DMS53 (cell line): ENCODE results near the gene SLC22A7.

Experiments
- DNase-seq: peaks from one replicate; lab custom pipeline; 2025; lab: John Stamatoyannopoulos, UW

SLC22A7 gene

GRCh38 chr6:43283514-43283901 is 14.6 kb upstream of the SLC22A7 start:
- no peak for DNase-seq

GRCh38 chr6:43283905-43284304 is 14.2 kb upstream of the SLC22A7 start:
- peak; percentile 67 for DNase-seq

GRCh38 chr6:43284991-43285781 is 12.9 kb upstream of the SLC22A7 start:
- DNase-seq = no peak

- DNase-seq = no peak
These were observed 12.2 kb upstream of the SLC22A7 start for GRCh38 chr6:43285832-43286231.

GRCh38 chr6:43286456-43286979 is 11.5 kb upstream of the SLC22A7 start:
- DNase-seq = no peak

GRCh38 chr6:43286980-43287716 is 10.9 kb upstream of the SLC22A7 start:
- DNase-seq = no peak

- no peak for DNase-seq
These were observed 10.1 kb upstream of the SLC22A7 start for GRCh38 chr6:43287717-43288679.

- DNase-seq = no peak
These were observed 7.6 kb upstream of the SLC22A7 start for GRCh38 chr6:43290339-43290904.

GRCh38 chr6:43290905-43291355 is 7.1 kb upstream of the SLC22A7 start:
- DNase-seq = no peak

- no peak for DNase-seq
These were observed 6.4 kb upstream of the SLC22A7 start for GRCh38 chr6:43291708-43292107.

- no peak for DNase-seq
These were observed 5.7 kb upstream of the SLC22A7 start for GRCh38 chr6:43292341-43292740.

GRCh38 chr6:43292763-43293318 is 5.2 kb upstream of the SLC22A7 start:
- DNase-seq = no peak

- no peak for DNase-seq
These were observed 4.4 kb upstream of the SLC22A7 start for GRCh38 chr6:43293698-43294097.

GRCh38 chr6:43294536-43294935 is 3.5 kb upstream of the SLC22A7 start:
- no peak for DNase-seq

GRCh38 chr6:43295456-43295855 is 2.6 kb upstream of the SLC22A7 start:
- DNase-seq = no peak

GRCh38 chr6:43296780-43297497 is 1.1 kb upstream of the SLC22A7 start:
- DNase-seq = no peak

- DNase-seq = no peak
These were observed 691 bp downstream of the SLC22A7 start for GRCh38 chr6:43298565-43299337.

GRCh38 chr6:43299338-43300293 is 1.6 kb downstream of the SLC22A7 start:
- DNase-seq = no peak
